Activated T-cell treated with anti-CD3 and anti-CD28 coated beads, Interleukin-2, amount 50 U/mL, for 72 hours (primary cell): ENCODE data around the gene GRHL3. TPM values are rescaled to one million over a fixed set of nuclear protein-coding genes. Genes with fewer than 3 reads are reported as not detected.
A peak's percentile ranks its signal among the peaks of the same experiment; 100 is the strongest.

Experiments used
- ATAC-seq, 2 donors: fragments of 150-1000 bp; cut with Tn5 transposase; replicated peaks in 1 of 2; 2 replicates each; pipeline ENCODE4 v1.10.0; 2021; ENCODE audit warnings: moderate library complexity in 2 of 2, mild to moderate bottlenecking in 1 of 2
- DNase-seq, 2 donors: peaks; one replicate each; pipeline ENCODE4 v3.0.0; 2021 to 2022; ENCODE audit warnings: mixed read lengths in 1 of 2
- H3K27ac Mint-ChIP-seq: one replicate; pipeline ENCODE4 v1.8.0; 2022; ENCODE audit warnings: mild to moderate bottlenecking, moderate library complexity, mixed read lengths
- H3K27me3 Mint-ChIP-seq: one replicate; pipeline ENCODE4 v1.8.0; 2022; ENCODE audit warnings: low read depth, mixed read lengths
- H3K36me3 Mint-ChIP-seq, 2 donors: one replicate each; pipeline ENCODE4 v1.8.0; 2022; ENCODE audit warnings: mixed read lengths in 2 of 2, mild to moderate bottlenecking in 1 of 2; ENCODE audit not compliant: insufficient read depth in 2 of 2
- H3K4me1 Mint-ChIP-seq: one replicate; pipeline ENCODE4 v1.8.0; 2022; ENCODE audit warnings: low read depth, mixed read lengths
- H3K4me3 Mint-ChIP-seq, 2 donors: one replicate each; pipeline ENCODE4 v1.8.0; 2022; ENCODE audit warnings: mild to moderate bottlenecking in 2 of 2, mixed read lengths in 2 of 2, moderate library complexity in 2 of 2
- H3K9me3 Mint-ChIP-seq, 2 donors: one replicate each; pipeline ENCODE4 v1.8.0; 2022; ENCODE audit warnings: mixed read lengths in 2 of 2
- total RNA-seq, 2 donors: library from RNA; stranded (reverse); gene quantifications; one replicate each; pipeline ENCODE4 v1.2.3, GENCODE V29; 2022

GRHL3 gene
- total RNA-seq, 2 donors from 2014 or later = 0.28 to 2.0 TPM

DNA sequence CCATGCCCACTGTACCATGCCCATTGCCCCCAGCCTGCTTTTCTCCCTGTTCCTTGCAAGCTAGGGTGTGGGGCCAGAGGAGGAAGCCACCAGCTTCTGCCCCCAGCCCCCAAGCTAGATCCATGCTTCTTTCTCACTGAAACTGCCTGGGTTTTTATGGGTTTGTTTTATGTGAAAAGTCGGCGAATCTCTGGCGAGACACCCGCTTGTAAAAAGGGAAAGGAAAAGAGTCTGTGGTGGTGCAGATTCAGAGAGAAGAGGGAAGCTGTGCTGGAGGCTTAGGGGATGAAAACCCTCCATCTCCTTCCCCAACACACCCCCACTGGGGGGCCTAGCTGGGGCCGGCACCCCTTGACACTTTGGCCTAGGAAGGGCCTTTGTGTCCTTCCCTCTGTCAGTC, 26.2 kb downstream of the GRHL3 start:
- peaks cover 2% of the 10 kb centered on the region for H3K27me3 Mint-ChIP-seq
- peaks cover 16% of the 10 kb centered on the region for H3K4me1 Mint-ChIP-seq
- no peak overlapping the region for H3K27ac Mint-ChIP-seq
- H3K4me3 Mint-ChIP-seq = no peak overlapping the region
- no peaks in the 10 kb centered on the region for H3K36me3 Mint-ChIP-seq
- H3K9me3 Mint-ChIP-seq = no peaks in the 10 kb centered on the region
- DNase-seq (no peak), ATAC-seq (no peak)

DNA sequence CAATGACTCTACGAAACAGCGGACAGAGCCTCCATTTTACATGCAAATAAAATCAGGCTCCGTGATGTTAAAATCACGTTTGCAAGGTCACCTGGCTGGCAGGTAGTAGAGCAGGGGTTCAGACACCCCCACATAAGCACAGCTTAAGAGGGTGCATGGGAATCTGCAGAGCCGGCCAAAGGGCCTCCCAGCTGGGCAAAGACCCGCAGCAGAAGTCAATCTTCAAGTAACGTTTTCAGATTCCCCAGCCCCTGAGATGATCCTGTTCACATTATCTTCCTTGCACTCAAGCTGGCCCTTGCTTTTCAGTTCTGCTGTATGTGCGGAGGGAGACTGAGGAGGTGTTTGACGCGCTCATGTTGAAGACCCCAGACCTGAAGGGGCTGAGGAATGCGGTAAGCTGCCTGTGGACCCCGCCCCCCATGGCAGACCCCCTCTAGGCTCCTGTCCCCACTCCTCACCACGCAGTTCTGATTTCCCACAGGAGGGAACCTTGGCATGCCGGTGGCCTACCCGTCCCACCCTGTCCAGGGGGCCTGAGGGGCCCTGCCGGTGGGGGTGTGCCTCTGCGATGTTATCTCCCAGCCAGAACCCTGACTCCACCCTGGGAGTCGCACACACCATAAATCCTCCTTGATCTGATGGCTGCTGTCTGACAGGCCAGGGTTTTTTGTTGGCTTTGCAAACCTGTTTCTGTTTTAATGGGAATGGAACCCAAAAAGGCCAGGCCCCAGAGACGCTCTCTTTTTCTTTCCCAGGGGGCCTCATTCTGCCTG, 28.2 kb downstream of the GRHL3 start:
- Mint-ChIP-seq H3K9me3 (no peaks in the 10 kb centered on the region), H3K27ac (no peak overlapping the region), H3K27me3 (no peaks in the 10 kb centered on the region), H3K36me3 (no peaks in the 10 kb centered on the region), H3K4me3 (no peak overlapping the region), H3K4me1 (peaks cover 36% of the 10 kb centered on the region)
- DNase-seq (no peak), ATAC-seq (no peak)

DNA sequence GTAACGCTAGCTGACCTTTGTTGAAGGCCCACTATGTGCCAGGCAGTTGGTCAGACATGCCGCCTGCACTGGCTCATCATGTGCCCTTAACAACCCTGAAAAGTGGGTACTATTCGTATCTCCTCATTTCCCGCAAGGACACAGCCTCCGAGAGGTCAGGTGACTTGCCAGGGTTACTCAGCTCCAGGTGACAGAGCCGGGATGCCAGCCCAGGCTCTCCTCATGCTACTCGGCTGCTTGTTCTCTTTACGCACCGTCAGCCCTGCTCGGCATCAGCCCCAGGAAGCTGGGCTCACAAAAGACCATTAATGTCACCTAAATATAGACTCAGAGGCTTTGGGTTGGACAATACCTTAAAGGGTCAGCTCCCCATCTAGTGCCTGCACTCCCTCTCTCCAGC, 29.0 kb downstream of the GRHL3 start:
- no peak overlapping the region for H3K27ac Mint-ChIP-seq
- no peaks in the 10 kb centered on the region for H3K36me3 Mint-ChIP-seq
- H3K4me1 Mint-ChIP-seq = peaks cover 45% of the 10 kb centered on the region
- no peak overlapping the region for H3K4me3 Mint-ChIP-seq
- ATAC-seq (no peak), DNase-seq (no peak)
- H3K27me3 Mint-ChIP-seq = no peaks in the 10 kb centered on the region
- H3K9me3 Mint-ChIP-seq = no peaks in the 10 kb centered on the region

- H3K4me3 Mint-ChIP-seq = peak overlapping the region; percentile 40 to 68
These were observed 30.7 kb downstream of the GRHL3 start for GRCh38 chr1:24349891-24350290.

GRCh38 chr1:24351247-24351646, 32.1 kb downstream of the GRHL3 start:
- Mint-ChIP-seq H3K27ac (no peak overlapping the region), H3K27me3 (no peaks in the 10 kb centered on the region), H3K36me3 (no peaks in the 10 kb centered on the region), H3K9me3 (no peaks in the 10 kb centered on the region), H3K4me1 (peaks cover 56% of the 10 kb centered on the region), H3K4me3 (peak overlapping the region; percentile 62 to 72)
- DNase-seq = peak; percentile 40 to 54
- ATAC-seq = peak; percentile 63 to 64

More at GRCh38 chr1:24349891-24350290, 30.7 kb downstream of the GRHL3 start:
- peak; percentile 28 to 54 for DNase-seq
- H3K36me3 Mint-ChIP-seq = no peaks in the 10 kb centered on the region
- H3K27me3 Mint-ChIP-seq = no peaks in the 10 kb centered on the region
- ATAC-seq = peak; percentile 58 to 63
- H3K9me3 Mint-ChIP-seq = no peaks in the 10 kb centered on the region
- H3K27ac Mint-ChIP-seq = no peak overlapping the region
- H3K4me1 Mint-ChIP-seq = peaks cover 56% of the 10 kb centered on the region

DNA sequence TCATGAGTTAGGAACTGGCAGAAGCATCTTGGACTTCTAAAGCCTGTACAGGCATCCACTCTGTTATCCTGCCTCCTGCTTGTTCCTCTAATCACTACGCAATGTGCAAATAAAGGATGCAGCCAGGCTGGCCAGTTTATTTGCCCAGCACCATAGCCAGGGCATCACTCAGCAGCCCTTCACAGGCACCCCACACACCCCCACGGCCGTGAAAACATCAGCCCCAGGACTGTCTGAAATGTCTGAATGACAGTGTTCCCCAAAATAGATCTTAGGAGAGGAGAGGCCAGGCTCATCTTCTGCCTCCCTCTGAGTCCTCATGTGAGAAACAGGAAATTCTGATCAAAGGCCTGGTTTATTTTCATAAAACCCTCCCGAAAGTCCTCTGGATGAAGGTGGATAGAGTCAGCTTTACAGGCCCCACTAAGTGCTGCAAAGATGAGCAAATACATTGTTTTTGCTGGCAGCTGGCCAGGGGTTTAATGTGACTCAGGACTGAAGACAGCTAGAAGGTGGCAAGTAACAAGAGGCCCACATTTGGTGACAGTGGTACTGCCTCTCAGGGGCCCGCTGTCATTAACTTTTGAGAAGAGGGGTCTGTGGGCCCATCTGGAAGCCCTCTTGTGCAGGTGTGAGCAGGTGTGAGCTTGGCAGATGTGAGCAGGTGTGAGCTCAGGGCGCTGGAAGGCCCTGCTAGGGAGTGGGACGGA, 32.9 kb downstream of the GRHL3 start:
- no peaks in the 10 kb centered on the region for H3K27me3 Mint-ChIP-seq
- peak overlapping the region; percentile 70 to 71 for H3K4me3 Mint-ChIP-seq
- no peaks in the 10 kb centered on the region for H3K36me3 Mint-ChIP-seq
- ATAC-seq (peak; percentile 80 to 83), DNase-seq (peak; percentile 84 to 88)
- peaks cover 56% of the 10 kb centered on the region for H3K4me1 Mint-ChIP-seq
- peak overlapping the region; percentile 68 for H3K27ac Mint-ChIP-seq
- no peaks in the 10 kb centered on the region for H3K9me3 Mint-ChIP-seq

GRCh38 chr1:24353292-24353891, 34.2 kb downstream of the GRHL3 start:
- no peaks in the 10 kb centered on the region for H3K9me3 Mint-ChIP-seq
- H3K4me1 Mint-ChIP-seq = peaks cover 56% of the 10 kb centered on the region
- DNase-seq (no peak), ATAC-seq (no peak)
- no peak overlapping the region for H3K27ac Mint-ChIP-seq
- no peaks in the 10 kb centered on the region for H3K36me3 Mint-ChIP-seq
- H3K4me3 Mint-ChIP-seq = no peak overlapping the region
- no peaks in the 10 kb centered on the region for H3K27me3 Mint-ChIP-seq

DNA sequence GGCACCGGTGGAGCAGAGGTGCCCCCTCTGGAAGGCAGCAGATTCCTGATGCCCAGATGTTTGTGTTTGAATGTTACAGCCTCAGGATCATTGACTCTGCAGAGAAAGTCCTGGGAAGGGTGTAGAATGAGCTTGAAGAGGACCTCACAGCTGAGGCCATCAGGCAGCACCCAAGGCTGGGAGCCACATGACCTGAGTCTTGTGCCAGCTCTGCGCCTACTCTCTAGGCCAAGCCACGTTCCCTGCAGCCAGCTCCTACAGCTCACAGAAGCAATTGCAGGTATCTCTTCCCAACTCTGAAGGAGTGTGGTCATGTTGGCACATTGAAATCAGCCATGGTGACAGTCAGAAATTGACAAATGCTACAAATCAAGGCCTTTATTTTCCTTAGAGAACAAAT, 36.3 kb downstream of the GRHL3 start:
- Mint-ChIP-seq H3K27ac (no peak overlapping the region), H3K4me3 (no peak overlapping the region), H3K36me3 (no peaks in the 10 kb centered on the region), H3K4me1 (peaks cover 39% of the 10 kb centered on the region), H3K9me3 (no peaks in the 10 kb centered on the region), H3K27me3 (no peaks in the 10 kb centered on the region)
- no peak for DNase-seq
- ATAC-seq = no peak

DNA sequence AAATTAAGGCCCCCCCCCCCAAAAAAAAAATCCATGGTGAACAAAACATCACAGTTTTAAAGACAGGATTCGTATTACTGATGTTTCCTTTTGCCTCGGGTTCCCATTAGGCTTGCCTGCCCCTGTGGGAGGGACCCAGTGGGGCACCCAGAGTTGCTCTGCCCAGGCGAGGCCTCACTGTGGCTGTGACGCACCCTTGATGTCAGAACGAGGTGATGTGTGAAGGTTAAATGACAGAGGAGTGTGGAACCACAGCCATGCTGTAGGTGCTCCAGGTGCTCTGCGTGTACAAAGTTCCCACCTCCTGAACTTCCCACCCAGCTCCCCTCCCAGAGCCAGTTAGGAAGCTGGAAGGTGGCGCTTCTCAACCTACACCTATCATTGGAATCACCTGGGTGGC, 37.9 kb downstream of the GRHL3 start:
- H3K4me3 Mint-ChIP-seq = no peak overlapping the region
- no peak overlapping the region for H3K27ac Mint-ChIP-seq
- ATAC-seq (no peak), DNase-seq (no peak)
- no peaks in the 10 kb centered on the region for H3K36me3 Mint-ChIP-seq
- no peaks in the 10 kb centered on the region for H3K27me3 Mint-ChIP-seq
- peaks cover 23% of the 10 kb centered on the region for H3K4me1 Mint-ChIP-seq
- no peaks in the 10 kb centered on the region for H3K9me3 Mint-ChIP-seq

DNA sequence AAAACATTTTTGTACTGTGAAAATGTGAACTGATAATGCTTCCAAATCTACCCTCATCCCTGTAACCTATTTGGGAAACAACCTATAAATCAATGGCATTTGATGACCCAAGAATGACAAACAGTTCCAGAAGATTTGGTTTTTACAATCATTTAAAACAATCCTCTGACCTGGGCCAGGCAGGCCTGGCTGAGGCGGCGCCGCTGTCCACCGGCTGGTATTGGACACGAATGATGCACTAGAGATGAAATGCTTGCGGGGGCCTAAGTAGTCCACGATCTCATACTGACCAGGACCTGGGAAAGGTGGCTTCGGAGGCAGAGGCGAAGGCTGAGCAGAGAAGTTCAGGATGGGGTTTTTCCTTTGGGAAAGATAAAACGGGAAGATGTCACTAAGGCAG, 41.5 kb downstream of the GRHL3 start:
- Mint-ChIP-seq H3K27me3 (no peaks in the 10 kb centered on the region), H3K27ac (no peak overlapping the region), H3K4me3 (no peak overlapping the region), H3K36me3 (no peaks in the 10 kb centered on the region), H3K9me3 (no peaks in the 10 kb centered on the region), H3K4me1 (peaks cover 18% of the 10 kb centered on the region)
- no peak for ATAC-seq
- DNase-seq = no peak

DNA sequence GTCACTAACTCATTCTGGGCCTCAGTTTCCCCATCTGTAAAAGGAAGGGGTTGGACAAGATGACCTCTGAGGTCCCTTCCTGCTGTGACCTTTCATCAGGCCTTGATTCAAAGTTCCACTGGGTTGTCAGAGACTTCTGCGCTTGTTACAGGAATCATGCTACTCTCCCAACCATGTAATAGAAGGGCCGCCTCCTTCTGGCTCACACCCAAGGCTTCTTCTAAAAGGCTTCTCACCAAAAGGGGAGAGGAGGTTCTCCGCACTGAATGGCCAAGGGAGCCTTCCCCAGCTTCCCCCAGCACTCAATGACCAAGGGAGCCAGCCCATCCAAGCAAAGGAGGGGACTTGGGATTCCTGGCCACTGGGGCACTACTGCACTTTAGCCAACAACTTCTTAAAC, 42.7 kb downstream of the GRHL3 start:
- H3K27ac Mint-ChIP-seq = no peak overlapping the region
- H3K27me3 Mint-ChIP-seq = no peaks in the 10 kb centered on the region
- no peaks in the 10 kb centered on the region for H3K9me3 Mint-ChIP-seq
- H3K4me3 Mint-ChIP-seq = no peak overlapping the region
- H3K4me1 Mint-ChIP-seq = peaks cover 28% of the 10 kb centered on the region
- no peak for DNase-seq
- H3K36me3 Mint-ChIP-seq = no peaks in the 10 kb centered on the region
- no peak for ATAC-seq

GRCh38 chr1:24362396-24362795, 43.2 kb downstream of the GRHL3 start:
- H3K27me3 Mint-ChIP-seq = no peaks in the 10 kb centered on the region
- peaks cover 28% of the 10 kb centered on the region for H3K4me1 Mint-ChIP-seq
- DNase-seq = no peak
- no peaks in the 10 kb centered on the region for H3K36me3 Mint-ChIP-seq
- H3K27ac Mint-ChIP-seq = no peak overlapping the region
- no peak overlapping the region for H3K4me3 Mint-ChIP-seq
- H3K9me3 Mint-ChIP-seq = no peaks in the 10 kb centered on the region
- ATAC-seq = no peak

DNA sequence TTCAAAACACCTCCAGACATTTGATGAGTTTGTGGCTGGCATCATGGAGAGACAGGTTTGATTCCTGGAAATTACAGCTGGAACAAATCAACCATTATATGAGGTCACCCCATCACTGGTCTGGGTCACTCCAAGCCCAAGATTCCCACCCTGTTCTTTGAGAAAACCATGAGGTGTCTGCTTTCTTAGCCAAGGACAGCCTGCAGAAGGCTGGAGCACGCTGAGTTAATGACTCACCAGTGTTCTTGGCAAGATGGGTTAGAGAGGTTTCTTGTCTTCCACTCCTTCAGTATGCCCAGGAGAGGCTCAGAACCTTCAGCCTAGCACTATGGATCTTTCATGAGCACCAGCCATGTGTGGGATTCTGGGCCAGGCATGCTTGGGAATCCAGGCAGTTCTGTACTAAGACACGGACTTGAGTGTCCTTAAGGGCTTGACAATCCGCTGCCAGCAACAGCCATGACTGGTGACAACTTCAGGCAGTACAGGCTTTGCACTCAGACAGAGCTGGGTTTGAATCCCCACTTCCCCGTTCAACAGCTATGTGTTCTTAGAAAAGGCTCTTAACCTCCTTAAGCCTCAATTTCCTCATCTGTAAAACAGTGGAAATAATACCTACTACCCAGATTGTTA, 43.9 kb downstream of the GRHL3 start:
- peaks cover 28% of the 10 kb centered on the region for H3K4me1 Mint-ChIP-seq
- no peaks in the 10 kb centered on the region for H3K27me3 Mint-ChIP-seq
- ATAC-seq (no peak), DNase-seq (no peak)
- no peaks in the 10 kb centered on the region for H3K36me3 Mint-ChIP-seq
- H3K4me3 Mint-ChIP-seq = no peak overlapping the region
- no peaks in the 10 kb centered on the region for H3K9me3 Mint-ChIP-seq
- H3K27ac Mint-ChIP-seq = no peak overlapping the region
